PC-3 (cell line): ENCODE results near the gene SERTAD3.

Experiments
- EZH2 ChIP-seq: fragments of 300-600 bp; sonication (generic); IDR thresholded peaks from one replicate; pipeline ENCODE4 v1.6.1; 2017; ENCODE audit warnings: antibody characterized with exemption, mild to moderate bottlenecking, low read length; ENCODE audit not compliant: unreplicated experiment
- EZH2phosphoT487 ChIP-seq: fragments of 300-600 bp; sonication (generic); IDR thresholded peaks from 2 replicates; pipeline ENCODE4 v1.6.1; 2018; ENCODE audit warnings: mild to moderate bottlenecking, antibody characterized with exemption, low read length, borderline replicate concordance
- TF ChIP-seq, protein P1 (sequence below): fragments of 300-600 bp; sonication (generic); conservative IDR thresholded peaks from 2 replicates; pipeline ENCODE4 v1.5.1; 2017; ENCODE audit warnings: antibody characterized with exemption, low read depth, mild to moderate bottlenecking, low read length

DNA sequence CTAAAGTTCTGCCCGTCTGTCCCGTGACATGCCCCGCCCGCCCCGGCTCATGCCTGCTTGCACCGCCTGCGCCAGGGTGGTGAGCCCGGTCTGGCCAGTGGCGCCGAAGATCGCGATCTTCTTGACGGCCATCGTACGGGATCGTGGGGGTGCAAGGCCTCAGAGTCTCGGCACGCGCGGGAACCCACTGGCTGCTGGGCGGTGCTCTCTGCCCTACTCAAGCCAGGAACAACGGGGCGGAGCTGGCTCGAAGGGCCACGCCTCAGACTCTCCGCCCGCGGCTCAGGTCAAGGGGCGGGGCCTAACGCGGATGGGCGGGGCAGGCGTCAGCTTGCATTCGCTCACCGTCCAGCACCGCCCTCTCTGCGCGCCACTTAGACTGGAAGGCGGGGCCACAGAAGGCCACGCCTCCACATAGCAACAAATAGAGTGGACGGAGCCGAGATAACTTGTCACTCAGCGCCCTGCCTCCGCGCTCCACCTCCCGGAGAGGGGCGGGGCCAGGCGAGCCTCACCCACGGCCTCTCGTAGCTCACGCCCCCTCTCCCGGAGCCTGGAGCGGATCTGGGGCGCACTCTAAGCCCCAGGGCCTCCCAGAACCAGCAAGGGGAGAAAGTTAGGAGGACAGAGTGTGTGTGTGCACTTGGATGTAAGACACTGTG is 21.6 kb upstream of the SERTAD3 start, which contains the start of gene BLVRB:
- TF ChIP-seq, protein P1, sequence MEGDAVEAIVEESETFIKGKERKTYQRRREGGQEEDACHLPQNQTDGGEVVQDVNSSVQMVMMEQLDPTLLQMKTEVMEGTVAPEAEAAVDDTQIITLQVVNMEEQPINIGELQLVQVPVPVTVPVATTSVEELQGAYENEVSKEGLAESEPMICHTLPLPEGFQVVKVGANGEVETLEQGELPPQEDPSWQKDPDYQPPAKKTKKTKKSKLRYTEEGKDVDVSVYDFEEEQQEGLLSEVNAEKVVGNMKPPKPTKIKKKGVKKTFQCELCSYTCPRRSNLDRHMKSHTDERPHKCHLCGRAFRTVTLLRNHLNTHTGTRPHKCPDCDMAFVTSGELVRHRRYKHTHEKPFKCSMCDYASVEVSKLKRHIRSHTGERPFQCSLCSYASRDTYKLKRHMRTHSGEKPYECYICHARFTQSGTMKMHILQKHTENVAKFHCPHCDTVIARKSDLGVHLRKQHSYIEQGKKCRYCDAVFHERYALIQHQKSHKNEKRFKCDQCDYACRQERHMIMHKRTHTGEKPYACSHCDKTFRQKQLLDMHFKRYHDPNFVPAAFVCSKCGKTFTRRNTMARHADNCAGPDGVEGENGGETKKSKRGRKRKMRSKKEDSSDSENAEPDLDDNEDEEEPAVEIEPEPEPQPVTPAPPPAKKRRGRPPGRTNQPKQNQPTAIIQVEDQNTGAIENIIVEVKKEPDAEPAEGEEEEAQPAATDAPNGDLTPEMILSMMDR: no peak
- TF ChIP-seq EZH2 (no peak), EZH2phosphoT487 (no peak)
